Activated CD8-positive, alpha-beta memory T cell treated with anti-CD3 and anti-CD28 coated beads for 24 hours (primary cell): ENCODE results near the gene TMEM52.

ENCODE experiments used
- DNase-seq: peaks from one replicate; pipeline ENCODE4 v3.0.0-alpha.2; 2020

TMEM52 gene

DNA sequence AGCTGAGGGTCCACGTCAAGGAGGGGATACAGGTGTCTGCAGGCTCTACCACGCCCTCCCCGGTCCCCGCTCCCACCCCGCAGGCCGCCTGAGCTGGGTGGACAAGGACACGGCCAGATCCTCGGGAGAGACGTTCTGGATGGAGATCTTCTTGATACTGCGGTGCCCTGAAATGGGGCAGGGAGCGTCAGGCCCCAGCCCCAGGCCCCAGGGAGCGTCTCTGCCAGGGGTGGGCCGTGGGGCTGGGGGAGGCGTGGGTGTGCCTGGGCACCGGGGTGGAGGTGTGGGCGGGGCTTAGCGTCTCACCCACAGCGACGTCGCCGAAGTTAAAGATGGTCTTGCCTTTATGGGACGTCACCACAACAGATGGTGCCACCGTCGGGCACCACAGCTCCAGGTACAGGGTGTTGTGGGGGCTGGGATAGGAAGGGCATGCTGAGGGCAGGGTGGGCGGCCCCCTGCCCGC, 7.3 kb upstream of the TMEM52 start:
- DNase-seq: no peak

DNA sequence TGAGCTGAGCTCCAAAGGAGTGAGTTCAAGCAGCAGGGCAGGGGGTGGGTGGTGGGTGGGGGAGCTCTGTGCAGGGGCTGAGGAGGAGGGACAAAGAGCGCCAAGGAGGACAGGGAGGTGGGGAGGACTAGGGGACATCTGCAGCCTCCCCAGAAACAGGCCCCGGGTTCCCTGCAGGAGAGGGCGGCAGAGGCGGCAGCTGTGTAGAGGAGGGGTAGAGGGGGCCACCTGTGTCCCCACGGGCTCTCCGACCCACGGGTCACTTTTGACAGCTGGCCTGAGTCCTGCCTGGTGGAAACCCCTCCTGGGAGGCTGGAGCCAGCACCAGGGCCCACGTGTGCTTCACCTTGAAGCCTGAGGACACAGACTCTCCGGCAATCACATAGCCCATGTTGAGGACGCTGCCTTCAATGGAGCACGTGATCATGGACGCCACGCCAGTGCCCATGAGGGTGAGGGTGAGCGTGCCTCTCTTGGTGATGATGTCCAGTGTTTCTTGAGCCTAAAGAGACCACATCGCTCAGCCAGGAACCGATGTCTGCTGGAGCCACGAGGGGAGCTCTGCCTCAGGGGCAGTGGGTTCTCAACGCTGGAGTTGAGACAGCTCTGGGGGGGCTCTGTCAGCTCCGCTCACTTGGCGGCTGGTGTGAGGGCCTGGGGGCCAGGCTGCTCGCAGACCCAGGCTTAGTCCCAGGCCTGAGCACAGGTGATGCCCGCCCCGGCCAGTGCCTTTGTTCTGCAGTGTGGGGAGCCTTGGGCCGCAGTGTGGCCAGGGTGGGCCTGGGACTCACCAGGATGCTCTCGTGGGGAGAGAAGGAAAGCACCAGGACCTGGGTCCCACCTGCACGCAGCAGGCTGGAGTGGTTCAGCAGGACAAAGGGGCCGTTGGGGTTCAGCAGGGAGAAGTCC, 6.6 kb upstream of the TMEM52 start:
- DNase-seq: no peak

GRCh38 chr1:1924849-1925248, 5.8 kb upstream of the TMEM52 start:
- DNase-seq: no peak

DNA sequence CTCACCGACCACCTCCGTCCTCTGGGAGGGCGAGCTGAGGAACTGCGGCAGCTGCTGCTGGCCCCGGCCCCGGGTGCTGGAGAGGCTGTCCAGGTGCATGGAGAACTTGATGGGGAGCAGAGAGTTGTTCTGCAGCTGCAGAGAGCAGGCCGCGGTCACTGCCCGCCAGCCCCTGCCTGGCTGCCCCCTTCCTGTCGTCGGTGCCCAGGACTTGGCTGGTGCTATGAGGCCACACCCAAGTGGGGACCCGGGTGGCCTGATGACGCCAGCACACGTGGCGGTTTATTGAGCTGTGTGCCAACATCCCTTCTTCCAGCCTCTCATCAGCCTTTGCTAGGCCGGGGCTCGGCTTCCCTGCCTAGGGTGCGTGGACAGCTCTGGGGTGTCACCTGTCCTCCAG, 5.3 kb upstream of the TMEM52 start:
- no peak for DNase-seq

- no peak for DNase-seq
Measured at GRCh38 chr1:1922956-1923833, 4.1 kb upstream of the TMEM52 start.

DNA sequence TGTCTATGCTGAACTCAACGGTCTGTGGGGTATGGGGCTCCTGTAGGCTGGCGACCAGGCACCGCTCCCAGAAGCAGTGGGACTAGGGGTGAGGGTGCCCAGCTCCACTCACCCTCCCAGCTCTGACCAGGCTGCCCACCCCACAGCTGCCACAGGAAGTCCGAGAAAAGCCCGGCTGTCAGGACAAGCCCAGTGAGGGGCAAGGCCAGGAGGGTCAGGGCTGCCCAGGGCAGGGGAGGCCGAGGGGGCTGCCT, 3.5 kb upstream of the TMEM52 start:
- no peak for DNase-seq

GRCh38 chr1:1921901-1922701, 3.0 kb upstream of the TMEM52 start:
- DNase-seq: no peak

GRCh38 chr1:1921459-1921862, 2.4 kb upstream of the TMEM52 start:
- no peak for DNase-seq

DNA sequence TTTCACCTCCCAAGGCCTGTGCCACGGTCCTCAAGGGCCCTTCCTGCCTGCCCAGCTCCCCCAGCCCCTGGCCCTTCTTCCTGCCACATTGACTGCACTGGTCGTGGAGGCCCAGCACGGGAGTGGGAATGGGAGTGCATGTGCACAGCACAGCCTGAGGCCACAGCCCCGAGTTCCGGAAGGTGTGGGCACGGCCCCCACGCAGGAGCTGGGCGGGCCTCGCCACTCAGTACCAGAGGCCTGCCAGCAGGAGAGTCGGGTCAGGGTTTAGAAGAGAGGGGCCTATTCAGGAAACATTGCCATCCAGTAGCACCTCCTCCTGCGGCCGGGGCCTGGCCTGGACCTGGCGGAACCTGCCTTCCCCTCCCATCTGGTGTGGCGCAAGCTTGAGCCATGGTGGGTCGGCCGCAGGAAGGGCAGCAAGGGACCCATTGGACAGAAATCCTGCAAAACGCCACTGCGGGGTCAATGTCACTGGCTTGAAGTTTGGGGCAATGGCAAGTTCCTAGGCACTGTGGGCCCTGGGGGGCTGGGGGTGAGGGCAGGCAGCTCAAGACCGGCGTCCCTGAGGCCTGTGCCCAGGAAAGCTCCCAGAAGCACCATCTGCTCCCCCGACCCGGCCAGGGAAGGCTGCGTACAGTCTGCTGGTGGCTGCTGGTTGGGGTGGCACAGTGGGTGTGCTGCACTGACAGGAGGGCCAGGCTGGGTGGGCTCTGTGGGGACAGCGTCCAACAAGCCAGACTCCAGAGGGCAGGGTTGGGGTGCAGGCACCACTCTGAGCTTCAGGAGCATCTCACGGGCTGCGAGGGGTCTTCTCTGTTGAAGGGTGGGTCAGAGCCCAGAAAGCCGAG, 1.8 kb upstream of the TMEM52 start:
- no peak for DNase-seq

GRCh38 chr1:1920057-1920607, 1.1 kb upstream of the TMEM52 start:
- no peak for DNase-seq

DNA sequence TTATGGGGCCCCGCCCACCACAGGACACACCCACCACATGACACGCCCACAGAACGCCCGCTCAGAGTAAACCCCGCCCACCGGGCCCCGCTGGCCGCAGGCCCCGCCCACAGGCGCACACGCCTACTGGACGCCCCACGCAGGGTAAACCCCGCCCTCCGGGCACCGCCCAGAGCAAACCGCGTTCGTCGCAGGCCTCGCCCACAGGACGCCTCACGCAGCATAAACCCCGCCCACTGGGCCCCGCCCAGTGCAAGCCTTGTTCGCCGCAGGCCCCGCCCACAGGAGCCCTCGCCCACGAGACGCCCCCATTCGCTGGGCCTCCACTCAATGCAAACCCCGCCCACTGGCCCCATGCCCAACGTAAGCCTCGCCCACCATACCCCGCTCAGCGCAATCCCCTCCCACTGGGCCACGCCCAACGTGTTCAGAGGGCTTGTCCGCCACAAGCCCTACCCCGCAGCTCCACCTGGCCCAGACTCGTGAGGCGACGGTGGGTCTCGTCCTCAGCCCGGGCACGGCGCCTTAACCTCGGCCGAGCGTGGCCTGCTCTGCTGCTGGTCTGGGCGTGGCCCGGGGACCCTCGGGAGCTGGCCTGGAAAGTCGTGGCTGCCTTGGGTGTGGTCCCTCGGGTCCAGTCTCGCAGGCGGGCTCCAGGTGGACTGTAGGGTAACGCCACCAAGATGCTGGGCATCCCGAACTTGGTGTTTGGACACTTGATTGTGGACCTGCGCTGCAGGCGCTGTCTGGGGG, 401 bp upstream of the TMEM52 start:
- peak; percentile 99 for DNase-seq

GRCh38 chr1:1917995-1918900, 831 bp downstream of the TMEM52 start:
- DNase-seq: no peak

DNA sequence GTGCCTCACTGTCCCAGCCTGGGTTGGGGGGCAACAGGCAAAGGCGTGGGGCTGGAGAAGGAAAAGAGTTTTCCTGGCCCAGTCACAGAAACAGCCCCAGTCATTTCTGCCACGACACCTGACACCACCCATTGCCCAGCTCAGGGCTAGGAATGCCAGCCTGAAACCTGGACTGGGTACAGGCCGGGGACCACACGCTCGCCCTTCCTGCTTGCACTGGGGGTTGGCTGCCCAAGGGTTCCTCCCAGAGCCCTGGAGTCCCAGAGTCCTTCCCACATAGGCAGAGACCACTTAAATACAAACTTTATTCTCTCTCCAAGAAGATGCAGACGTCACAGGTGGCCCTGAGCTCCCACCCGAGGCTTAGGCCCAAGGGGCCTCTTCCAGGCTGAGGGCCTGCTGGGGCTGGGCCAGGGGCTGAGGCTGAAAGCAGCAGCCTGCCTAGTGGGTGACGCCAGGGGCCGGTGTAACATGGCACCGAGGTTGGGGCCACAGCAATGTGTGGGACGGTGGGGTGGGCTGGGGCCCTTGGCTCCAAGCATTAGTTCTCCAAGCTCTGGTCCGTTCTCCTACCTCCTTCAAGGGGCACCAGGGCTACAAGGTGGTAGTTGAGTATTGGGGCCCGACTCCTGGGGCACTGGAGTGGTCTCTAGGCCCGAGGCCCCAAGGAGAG, 1.6 kb downstream of the TMEM52 start:
- no peak for DNase-seq

DNA sequence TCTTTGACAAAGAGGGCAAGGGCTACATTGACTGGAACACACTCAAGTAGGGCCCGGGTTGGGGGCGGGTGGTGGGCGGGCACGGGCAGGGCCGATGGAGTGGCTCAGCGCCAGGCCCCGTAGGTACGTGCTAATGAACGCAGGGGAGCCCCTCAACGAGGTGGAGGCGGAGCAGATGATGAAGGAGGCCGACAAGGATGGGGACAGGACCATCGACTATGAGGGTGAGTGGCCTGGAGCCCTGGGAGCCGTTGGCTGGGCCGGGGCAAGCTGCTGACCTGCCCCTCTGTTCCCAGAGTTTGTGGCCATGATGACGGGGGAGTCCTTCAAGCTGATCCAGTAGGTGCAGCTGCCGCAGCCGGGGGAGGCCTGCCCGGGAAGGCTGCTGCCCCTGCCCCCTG, 2.2 kb downstream of the TMEM52 start:
- DNase-seq: no peak

DNA sequence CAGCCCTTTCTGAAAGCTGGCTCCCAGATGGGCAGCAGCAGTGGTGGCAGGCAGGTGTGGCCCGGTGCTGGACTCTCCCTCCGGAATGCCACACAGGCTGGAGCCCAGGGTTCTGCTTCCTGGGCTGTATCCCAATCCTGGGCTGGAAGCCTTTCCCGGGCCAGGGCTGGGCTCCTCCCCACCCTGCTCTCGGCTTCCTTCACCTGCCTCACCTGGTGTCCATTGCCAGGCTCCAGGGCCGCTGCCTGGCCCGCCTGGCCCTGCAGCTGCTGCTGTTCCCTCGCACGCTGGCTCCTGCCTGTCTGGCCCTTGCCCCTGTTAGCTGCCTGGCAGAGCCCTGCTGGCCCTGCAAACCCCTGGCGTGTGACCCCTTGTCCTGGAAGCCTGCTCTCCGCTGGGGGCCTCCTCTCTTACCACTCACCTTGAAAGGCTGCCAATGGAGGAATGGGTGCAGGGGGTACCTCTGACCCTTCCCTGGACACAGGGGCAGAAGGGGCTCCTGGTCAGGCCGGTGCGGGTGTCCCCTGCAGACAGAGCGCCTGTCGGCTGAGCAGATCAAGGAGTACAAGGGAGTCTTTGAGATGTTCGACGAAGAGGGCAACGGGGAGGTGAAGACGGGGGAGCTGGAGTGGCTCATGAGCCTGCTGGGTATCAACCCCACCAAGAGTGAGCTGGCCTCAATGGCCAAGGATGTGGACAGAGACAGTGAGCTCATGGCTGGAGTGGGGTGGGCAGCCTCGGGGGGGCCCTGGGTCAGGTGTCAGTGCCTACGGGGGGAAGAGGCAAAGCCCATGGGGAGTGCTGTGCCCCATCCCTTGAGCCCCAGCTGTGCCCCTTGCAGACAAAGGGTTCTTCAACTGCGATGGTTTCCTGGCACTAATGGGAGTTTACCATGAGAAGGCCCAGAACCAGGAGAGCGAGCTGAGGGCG, 2.9 kb downstream of the TMEM52 start:
- DNase-seq: no peak

DNA sequence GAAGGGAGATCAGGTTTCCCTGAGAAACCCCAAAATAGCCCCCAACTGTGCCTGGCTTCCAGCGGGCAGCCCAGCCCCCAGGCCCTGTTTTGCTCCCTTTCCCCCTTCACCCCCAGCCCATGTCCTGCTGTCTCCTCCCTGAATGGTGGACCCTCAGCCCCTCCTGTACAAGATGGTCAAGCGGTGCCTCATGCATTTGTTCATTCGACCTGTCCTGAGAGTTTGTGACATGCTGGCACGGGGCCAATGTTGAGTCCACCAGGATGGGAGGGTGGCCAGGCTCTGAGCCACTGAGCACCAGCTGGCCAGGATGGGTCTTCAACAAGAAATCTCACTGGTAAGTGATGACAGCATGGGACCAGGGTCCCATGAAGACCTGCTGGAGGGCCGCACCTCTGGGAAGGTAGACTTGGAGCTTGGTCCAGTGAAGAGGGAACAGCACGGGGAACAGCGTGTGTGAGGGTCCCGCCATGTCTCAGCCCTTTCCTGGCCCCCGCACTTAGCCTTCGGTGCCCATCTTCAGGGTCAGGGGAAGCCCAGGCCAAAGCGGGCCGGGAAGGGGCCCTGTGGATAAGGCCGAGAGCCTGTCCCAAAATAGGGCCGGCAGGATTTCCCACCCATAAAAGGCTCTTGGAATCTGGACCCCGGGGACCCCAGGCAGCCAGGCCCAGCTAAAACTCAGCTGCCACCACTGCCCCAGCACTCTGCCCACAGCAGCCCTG, 3.9 kb downstream of the TMEM52 start, which contains the start of gene CALML6:
Gene CALML6 (plus strand): TSS at position 290 of the 722 bp plus-strand sequence. CDS start 21 bp downstream, at position 311.
- no peak for DNase-seq
